Activated naive CD4-positive, alpha-beta T cell treated with anti-CD3 and anti-CD28 coated beads for 36 hours (primary cell): ENCODE measurements around the gene SDCBP2. TPM values are rescaled to one million over a fixed set of nuclear protein-coding genes. Genes with fewer than 3 reads are reported as not detected.
A peak's percentile ranks its signal among the peaks of the same experiment; 100 is the strongest.

Experiments used
- CTCF ChIA-PET: fragments of 350-600 bp; sonication (Branson Sonifier 250); formaldehyde crosslinking; loops from one replicate; lab custom pipeline; 2021; ENCODE audit warnings: antibody characterized with exemption; lab: Charles Lee
- DNase-seq: peaks from one replicate; pipeline ENCODE4 v3.0.0-alpha.2; 2020
- H3K27ac Mint-ChIP-seq: one replicate; pipeline ENCODE4 v1.8.0; 2021; ENCODE audit warnings: mild to moderate bottlenecking, mixed read lengths
- H3K27me3 Mint-ChIP-seq: one replicate; pipeline ENCODE4 v1.8.0; 2021; ENCODE audit warnings: low read depth, mixed read lengths
- H3K36me3 Mint-ChIP-seq: one replicate; pipeline ENCODE4 v1.8.0; 2021; ENCODE audit warnings: low read depth, mixed read lengths
- H3K4me1 Mint-ChIP-seq: one replicate; pipeline ENCODE4 v1.8.0; 2021; ENCODE audit warnings: low read depth, mixed read lengths
- H3K4me3 Mint-ChIP-seq: one replicate; pipeline ENCODE4 v1.8.0; 2021; ENCODE audit warnings: mild to moderate bottlenecking, moderate library complexity, mixed read lengths
- H3K9me3 Mint-ChIP-seq: one replicate; pipeline ENCODE4 v1.8.0; 2021; ENCODE audit warnings: mixed read lengths
- intact Hi-C: fragments of 100-400 bp; cut with micrococcal nuclease; formaldehyde crosslinking; loops from one replicate; pipeline ENCODE4 v1.15.1; 2023
- total RNA-seq, 2 experiments: library from RNA; stranded (reverse); gene quantifications; one replicate each; pipeline ENCODE4 v1.2.3, GENCODE V29; 2021

Gene SDCBP2
- total RNA-seq, 2 experiments from 2014 or later: 5.5 to 5.8 TPM

- Mint-ChIP-seq H3K9me3 (no peaks in the 10 kb centered on the region), H3K27ac (peak overlapping the region; percentile 64), H3K4me3 (peak overlapping the region; percentile 58), H3K36me3 (no peaks in the 10 kb centered on the region), H3K27me3 (no peaks in the 10 kb centered on the region), H3K4me1 (peaks cover 74% of the 10 kb centered on the region)
- DNase-seq: peak; percentile 38
- intact Hi-C loops: loop anchor here (1.0 to 2.0 kb wide), 2 partner anchors 9 to 60 kb away; partner anchors contain the start of gene RAD21L1
- CTCF ChIA-PET: interaction anchor here (0.6 to 3.5 kb wide), 5 partner anchors 13 to 925 kb away, joined by 3 to 17 read pairs (median 3); no protein-coding TSS in a partner anchor
These were observed 42.5 kb downstream of the SDCBP2 start for GRCh38 chr20:1286267-1287024.

GRCh38 chr20:1283522-1284510, 45.1 kb downstream of the SDCBP2 start:
- peaks cover 80% of the 10 kb centered on the region for H3K4me1 Mint-ChIP-seq
- DNase-seq: no peak
- intact Hi-C loops: no loop called here
- H3K36me3 Mint-ChIP-seq: no peaks in the 10 kb centered on the region
- H3K4me3 Mint-ChIP-seq: no peak overlapping the region
- no peaks in the 10 kb centered on the region for H3K9me3 Mint-ChIP-seq
- CTCF ChIA-PET: interaction anchor here (0.7 to 1.5 kb wide), 5 partner anchors 15 to 73 kb away, joined by 3 to 6 read pairs (median 3); partner anchors contain the start of gene SNPH
- H3K27me3 Mint-ChIP-seq: no peaks in the 10 kb centered on the region
- no peak overlapping the region for H3K27ac Mint-ChIP-seq

DNA sequence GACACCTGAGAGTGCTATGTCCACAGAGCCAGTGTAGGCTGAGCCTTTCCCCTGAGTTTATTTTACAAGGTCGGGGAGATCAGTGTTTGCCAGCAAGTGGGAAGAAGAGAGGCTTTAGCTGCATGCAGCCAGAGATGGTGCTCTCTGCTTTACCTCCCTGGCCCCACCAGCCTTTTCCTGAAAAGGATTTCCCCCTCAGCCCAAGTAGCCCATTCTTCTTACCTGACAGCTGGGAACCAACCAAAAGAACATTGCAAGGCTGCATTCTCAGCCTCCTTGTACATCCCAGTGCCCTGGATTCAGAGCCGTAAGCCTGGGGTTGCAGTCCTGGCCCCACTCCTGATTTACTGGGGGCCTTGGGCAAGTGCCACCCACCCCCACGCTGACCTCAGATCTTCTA, 46.0 kb downstream of the SDCBP2 start:
- H3K4me1 Mint-ChIP-seq: peaks cover 76% of the 10 kb centered on the region
- no peaks in the 10 kb centered on the region for H3K27me3 Mint-ChIP-seq
- CTCF ChIA-PET: interaction anchor here (0.9 to 2.3 kb wide), 5 partner anchors 10 to 72 kb away, joined by 3 to 6 read pairs (median 3); partner anchors contain the start of genes RAD21L1 and SNPH
- H3K27ac Mint-ChIP-seq: no peak overlapping the region
- no peak for DNase-seq
- no peaks in the 10 kb centered on the region for H3K9me3 Mint-ChIP-seq
- H3K36me3 Mint-ChIP-seq: no peaks in the 10 kb centered on the region
- intact Hi-C loops: no loop called here
- no peak overlapping the region for H3K4me3 Mint-ChIP-seq

GRCh38 chr20:1281279-1282057, 47.5 kb downstream of the SDCBP2 start:
- CTCF ChIA-PET: interaction anchor here (0.6 to 2.3 kb wide), 10 partner anchors 9 to 173 kb away, joined by 3 to 8 read pairs (median 5); partner anchors contain the start of gene SNPH
- no peak overlapping the region for H3K4me3 Mint-ChIP-seq
- H3K4me1 Mint-ChIP-seq: peaks cover 61% of the 10 kb centered on the region
- intact Hi-C loops: no loop called here
- H3K9me3 Mint-ChIP-seq: no peaks in the 10 kb centered on the region
- H3K27ac Mint-ChIP-seq: peak overlapping the region; percentile 19
- H3K27me3 Mint-ChIP-seq: no peaks in the 10 kb centered on the region
- peak; percentile 3 for DNase-seq
- H3K36me3 Mint-ChIP-seq: no peaks in the 10 kb centered on the region

- peak; percentile 4 for DNase-seq
- H3K27me3 Mint-ChIP-seq: no peaks in the 10 kb centered on the region
- H3K36me3 Mint-ChIP-seq: no peaks in the 10 kb centered on the region
- no peak overlapping the region for H3K27ac Mint-ChIP-seq
- CTCF ChIA-PET: interaction anchor here (1.1 to 2.3 kb wide), 8 partner anchors 8 to 64 kb away, joined by 3 to 6 read pairs (median 4); partner anchors contain the start of gene SNPH
- intact Hi-C loops: no loop called here
- H3K4me1 Mint-ChIP-seq: peaks cover 53% of the 10 kb centered on the region
- no peaks in the 10 kb centered on the region for H3K9me3 Mint-ChIP-seq
- H3K4me3 Mint-ChIP-seq: no peak overlapping the region
These were observed 48.5 kb downstream of the SDCBP2 start for GRCh38 chr20:1280195-1281102.

DNA sequence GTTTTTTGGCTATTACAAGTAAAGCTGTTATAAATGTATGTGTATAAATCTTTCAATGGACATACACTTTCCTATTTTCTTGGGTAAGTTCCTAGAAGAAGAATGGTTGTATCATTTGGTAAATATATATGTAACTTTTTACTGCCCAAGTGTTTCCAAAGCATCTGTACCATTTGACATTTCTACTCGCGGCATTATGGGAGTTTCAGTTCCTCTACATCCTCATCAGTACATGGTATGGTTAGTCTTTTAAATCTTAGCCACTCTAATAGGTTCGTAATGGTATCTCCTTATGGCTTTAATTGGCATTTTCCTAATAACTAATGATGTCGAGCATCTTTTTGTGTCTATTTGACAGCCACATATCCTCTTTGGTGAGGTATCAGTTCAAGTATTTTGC, 49.9 kb downstream of the SDCBP2 start:
- Mint-ChIP-seq H3K27ac (no peak overlapping the region), H3K4me1 (peaks cover 40% of the 10 kb centered on the region), H3K4me3 (no peak overlapping the region), H3K36me3 (no peaks in the 10 kb centered on the region), H3K9me3 (no peaks in the 10 kb centered on the region), H3K27me3 (no peaks in the 10 kb centered on the region)
- intact Hi-C loops: loop anchor here (1.0 kb wide), 1 partner anchor 8 kb away; no protein-coding TSS in a partner anchor
- DNase-seq: no peak
- CTCF ChIA-PET: no interaction called here

GRCh38 chr20:1277529-1278322, 51.2 kb downstream of the SDCBP2 start:
- no peaks in the 10 kb centered on the region for H3K27me3 Mint-ChIP-seq
- DNase-seq: no peak
- H3K9me3 Mint-ChIP-seq: no peaks in the 10 kb centered on the region
- no peak overlapping the region for H3K27ac Mint-ChIP-seq
- H3K4me1 Mint-ChIP-seq: peaks cover 40% of the 10 kb centered on the region
- CTCF ChIA-PET: no interaction called here
- intact Hi-C loops: loop anchor here (1.0 kb wide), 1 partner anchor 10 kb away; no protein-coding TSS in a partner anchor
- no peaks in the 10 kb centered on the region for H3K36me3 Mint-ChIP-seq
- no peak overlapping the region for H3K4me3 Mint-ChIP-seq

- Mint-ChIP-seq H3K9me3 (no peaks in the 10 kb centered on the region), H3K27me3 (no peaks in the 10 kb centered on the region), H3K4me3 (no peak overlapping the region), H3K27ac (no peak overlapping the region), H3K36me3 (no peaks in the 10 kb centered on the region), H3K4me1 (peaks cover 44% of the 10 kb centered on the region)
- DNase-seq: no peak
- intact Hi-C loops: no loop called here
- CTCF ChIA-PET: interaction anchor here (1.3 kb wide), 1 partner anchor 48 kb away, joined by 3 read pairs; no protein-coding TSS in a partner anchor
These were observed 53.0 kb downstream of the SDCBP2 start for GRCh38 chr20:1275919-1276318.

DNA sequence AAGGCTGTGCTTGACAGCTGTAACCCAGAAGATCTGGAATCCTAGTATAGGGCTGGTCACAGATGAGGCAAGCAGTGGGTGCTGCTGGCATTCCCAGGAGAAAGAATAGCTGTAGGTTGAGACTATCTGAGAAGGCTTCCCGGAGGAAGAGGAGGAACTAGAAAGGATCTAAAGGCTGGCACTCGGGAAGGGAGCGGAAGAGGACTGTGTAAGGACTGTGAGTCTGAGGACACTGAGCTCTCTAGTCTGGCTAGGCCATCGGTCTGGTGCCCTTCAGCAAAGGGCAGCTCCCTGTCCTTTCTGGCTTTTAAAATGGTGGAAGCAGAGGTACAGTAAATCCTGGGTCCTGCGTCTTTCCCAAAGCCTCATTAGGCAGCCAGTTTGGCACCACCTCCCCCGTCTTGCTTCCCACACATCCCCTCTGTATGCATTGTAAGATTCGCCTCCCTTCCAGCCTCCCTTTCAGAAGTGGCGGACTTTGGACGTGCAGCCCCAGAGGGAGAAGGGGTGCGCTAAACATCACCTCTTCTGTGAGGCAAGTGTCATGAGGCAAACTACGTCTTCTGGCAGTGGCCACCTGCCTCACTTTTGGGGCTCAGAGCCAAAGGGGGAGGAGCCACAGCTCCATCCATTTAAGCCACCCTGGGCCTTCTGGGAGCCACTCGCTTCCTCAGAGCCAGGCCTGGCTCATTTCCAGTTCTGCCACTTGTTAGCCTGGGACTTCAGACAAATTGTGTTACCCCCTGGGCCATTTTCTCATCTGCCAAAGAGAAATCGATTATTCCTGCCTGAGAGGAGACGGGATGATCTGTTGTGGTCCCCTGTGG, 54.2 kb downstream of the SDCBP2 start:
- Mint-ChIP-seq H3K4me1 (peaks cover 39% of the 10 kb centered on the region), H3K4me3 (no peak overlapping the region), H3K27ac (no peak overlapping the region), H3K9me3 (no peaks in the 10 kb centered on the region), H3K27me3 (no peaks in the 10 kb centered on the region), H3K36me3 (no peaks in the 10 kb centered on the region)
- intact Hi-C loops: no loop called here
- no peak for DNase-seq
- CTCF ChIA-PET: interaction anchor here (1.3 kb wide), 1 partner anchor 47 kb away, joined by 3 read pairs; no protein-coding TSS in a partner anchor
